PC-3 (cell line): ENCODE results near the gene BLTP3A.

Experiments
- CTCF ChIP-seq: fragments of 300-600 bp; sonication (generic); conservative IDR thresholded peaks from 2 replicates; pipeline ENCODE4 v1.5.1; 2017; ENCODE audit warnings: antibody characterized with exemption, low read depth, mild to moderate bottlenecking, low read length
- EZH2 ChIP-seq: fragments of 300-600 bp; sonication (generic); IDR thresholded peaks from one replicate; pipeline ENCODE4 v1.6.1; 2017; ENCODE audit warnings: antibody characterized with exemption, mild to moderate bottlenecking, low read length; ENCODE audit not compliant: unreplicated experiment

GRCh38 chr6:34772940-34773339 is 18.9 kb upstream of the BLTP3A start:
- no peak for TF ChIP-seq CTCF
- no peak for TF ChIP-seq EZH2
